GM06990 (cell line): ENCODE measurements around the gene ZNF296.

ENCODE experiments used
- DNase-seq: peaks from one replicate; pipeline ENCODE4 v3.0.0-alpha.2; 2011; ENCODE audit not compliant: insufficient read length; ENCODE audit errors: extremely low read depth
- H3K27me3 ChIP-seq: replicated peaks from 2 replicates; pipeline ENCODE4 v1.6.0; 2011; ENCODE audit warnings: low read length; ENCODE audit not compliant: control insufficient read depth, insufficient read depth
- H3K36me3 ChIP-seq: 2 replicates; pipeline ENCODE4 v1.5.1; 2011; ENCODE audit warnings: low read length; ENCODE audit not compliant: control insufficient read depth, insufficient read depth
- H3K4me3 ChIP-seq: replicated peaks from 2 replicates; pipeline ENCODE4 v1.5.1; 2011; ENCODE audit warnings: low read depth, mild to moderate bottlenecking, control low read depth, low read length
- TF ChIP-seq, protein P1 (sequence below): IDR thresholded peaks from 2 replicates; pipeline ENCODE4 v1.5.1; 2011; ENCODE audit warnings: low read length, control low read depth, mild to moderate bottlenecking, inconsistent platforms; ENCODE audit not compliant: insufficient read depth, poor library complexity, severe bottlenecking

ZNF296 gene

GRCh38 chr19:45066921-45067661 lies 9.2 kb downstream of the ZNF296 start:
- no peak for DNase-seq
- TF ChIP-seq, protein P1, sequence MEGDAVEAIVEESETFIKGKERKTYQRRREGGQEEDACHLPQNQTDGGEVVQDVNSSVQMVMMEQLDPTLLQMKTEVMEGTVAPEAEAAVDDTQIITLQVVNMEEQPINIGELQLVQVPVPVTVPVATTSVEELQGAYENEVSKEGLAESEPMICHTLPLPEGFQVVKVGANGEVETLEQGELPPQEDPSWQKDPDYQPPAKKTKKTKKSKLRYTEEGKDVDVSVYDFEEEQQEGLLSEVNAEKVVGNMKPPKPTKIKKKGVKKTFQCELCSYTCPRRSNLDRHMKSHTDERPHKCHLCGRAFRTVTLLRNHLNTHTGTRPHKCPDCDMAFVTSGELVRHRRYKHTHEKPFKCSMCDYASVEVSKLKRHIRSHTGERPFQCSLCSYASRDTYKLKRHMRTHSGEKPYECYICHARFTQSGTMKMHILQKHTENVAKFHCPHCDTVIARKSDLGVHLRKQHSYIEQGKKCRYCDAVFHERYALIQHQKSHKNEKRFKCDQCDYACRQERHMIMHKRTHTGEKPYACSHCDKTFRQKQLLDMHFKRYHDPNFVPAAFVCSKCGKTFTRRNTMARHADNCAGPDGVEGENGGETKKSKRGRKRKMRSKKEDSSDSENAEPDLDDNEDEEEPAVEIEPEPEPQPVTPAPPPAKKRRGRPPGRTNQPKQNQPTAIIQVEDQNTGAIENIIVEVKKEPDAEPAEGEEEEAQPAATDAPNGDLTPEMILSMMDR: no peak
- Histone ChIP-seq H3K27me3 (no peaks in the 10 kb centered on the region), H3K36me3 (peaks cover 36% of the 10 kb centered on the region), H3K4me3 (no peak overlapping the region)

DNA sequence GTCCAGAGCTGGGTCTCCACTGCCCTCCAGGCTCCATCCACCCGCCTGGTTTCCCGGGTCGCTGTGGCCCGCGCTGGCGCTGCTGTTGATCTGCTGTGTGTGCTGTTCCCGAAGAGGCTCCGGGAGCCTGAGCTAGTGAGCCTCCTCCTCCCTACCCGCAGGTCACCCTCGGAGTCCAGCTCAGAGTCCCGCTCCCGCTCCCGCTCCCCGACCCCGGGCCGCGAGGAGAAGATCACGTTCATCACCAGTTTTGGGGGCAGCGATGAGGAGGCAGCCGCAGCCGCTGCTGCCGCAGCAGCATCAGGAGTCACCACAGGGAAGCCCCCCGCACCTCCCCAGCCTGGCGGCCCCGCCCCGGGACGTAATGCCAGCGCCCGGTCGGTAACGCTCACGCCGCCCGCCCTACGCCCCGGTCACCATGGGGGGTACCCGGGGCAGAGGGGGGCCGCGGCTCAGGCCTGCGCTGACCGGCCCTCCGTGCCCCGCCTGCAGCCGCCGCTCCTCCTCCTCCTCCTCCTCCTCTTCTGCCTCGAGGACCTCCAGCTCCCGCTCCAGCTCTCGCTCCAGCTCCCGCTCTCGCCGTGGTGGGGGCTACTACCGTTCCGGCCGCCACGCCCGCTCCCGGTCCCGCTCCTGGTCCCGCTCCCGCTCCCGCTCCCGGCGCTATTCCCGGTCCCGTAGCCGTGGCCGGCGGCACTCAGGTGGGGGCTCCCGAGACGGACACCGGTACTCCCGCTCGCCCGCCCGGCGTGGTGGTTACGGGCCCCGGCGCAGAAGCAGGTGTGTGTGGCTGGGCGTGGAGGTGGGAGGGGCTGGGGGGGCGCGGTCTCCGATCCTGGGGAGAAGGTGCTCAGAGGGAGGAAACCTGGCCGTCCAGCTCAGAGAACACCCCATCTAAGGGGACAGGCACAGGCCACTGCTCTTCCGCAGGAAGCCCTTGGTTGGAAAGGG lies 12.2 kb downstream of the ZNF296 start:
- TF ChIP-seq, protein P1: no peak
- peaks cover 41% of the 10 kb centered on the region for H3K36me3 ChIP-seq
- no peaks in the 10 kb centered on the region for H3K27me3 ChIP-seq
- DNase-seq: no peak
- H3K4me3 ChIP-seq: no peak overlapping the region

DNA sequence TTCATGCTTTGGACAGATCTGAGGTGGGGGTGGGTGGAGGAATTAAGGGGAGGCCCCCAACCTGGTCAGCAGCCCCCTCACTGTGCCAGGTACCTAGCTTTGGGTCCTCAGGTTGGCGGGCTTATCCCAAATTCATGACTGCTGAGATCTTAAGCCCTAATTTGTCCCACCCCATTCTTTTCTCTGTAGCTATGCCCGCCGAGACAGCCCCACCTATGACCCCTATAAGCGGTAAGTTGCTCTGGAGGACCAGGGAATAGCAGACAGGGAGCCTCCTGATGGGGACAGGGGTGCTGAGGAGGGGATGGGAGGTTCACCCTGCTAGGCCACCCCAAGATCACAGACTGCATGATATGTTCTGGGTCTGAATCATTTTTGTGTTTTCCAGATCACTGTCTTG lies 14.3 kb downstream of the ZNF296 start:
- Histone ChIP-seq H3K27me3 (no peaks in the 10 kb centered on the region), H3K4me3 (no peak overlapping the region), H3K36me3 (peaks cover 47% of the 10 kb centered on the region)
- no peak for DNase-seq
- TF ChIP-seq, protein P1: no peak

DNA sequence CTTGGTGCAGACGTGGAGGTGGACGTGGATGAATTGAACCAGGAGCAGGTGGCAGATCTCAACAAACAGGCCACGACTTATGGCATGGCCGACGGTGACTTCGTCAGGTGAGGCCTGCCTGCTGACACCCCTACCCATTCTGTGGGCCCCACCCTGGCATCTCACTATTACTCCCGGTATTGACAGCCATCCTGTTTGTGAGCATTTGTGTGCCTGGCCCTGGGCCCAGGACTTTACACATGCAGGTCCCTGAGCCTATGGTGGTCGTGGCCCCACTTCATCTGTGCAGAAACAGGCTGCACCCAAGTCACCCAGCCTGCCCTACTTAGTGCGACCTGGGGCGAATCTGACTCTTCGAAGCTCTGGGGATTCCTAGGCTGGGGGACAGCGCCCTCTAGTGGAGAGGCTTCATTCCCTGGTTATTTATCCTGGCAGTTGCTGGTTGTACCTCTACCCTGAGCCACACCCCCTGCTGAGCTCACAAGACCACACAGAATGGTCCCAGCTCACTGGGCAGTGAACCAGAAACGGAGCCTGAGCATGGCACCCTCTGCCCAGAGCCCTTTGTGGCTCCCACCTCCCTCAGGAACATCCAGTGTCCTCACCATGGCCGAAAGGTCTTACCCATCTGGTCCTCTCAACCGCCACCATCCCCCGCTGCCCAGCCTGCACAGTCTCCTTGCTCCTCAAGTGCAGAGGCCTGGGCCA lies 16.9 kb downstream of the ZNF296 start:
- Histone ChIP-seq H3K4me3 (no peak overlapping the region), H3K36me3 (peaks cover 58% of the 10 kb centered on the region), H3K27me3 (no peaks in the 10 kb centered on the region)
- TF ChIP-seq, protein P1: peak; percentile 88
- DNase-seq: no peak

GRCh38 chr19:45058622-45059159 lies 17.6 kb downstream of the ZNF296 start:
- TF ChIP-seq, protein P1: no peak
- DNase-seq: no peak
- Histone ChIP-seq H3K4me3 (no peak overlapping the region), H3K27me3 (no peaks in the 10 kb centered on the region), H3K36me3 (peaks cover 55% of the 10 kb centered on the region)
